ENCODE data around the gene PSMB4. TPM values are rescaled to one million over a fixed set of nuclear protein-coding genes. Genes with fewer than 3 reads are reported as not detected.
A peak's percentile ranks its signal among the peaks of the same experiment; 100 is the strongest.
"Not testable (repeated sequence)": the region's sequence is repeated elsewhere in the genome, so short reads cannot be mapped to it uniquely, and the experiment has no call there.

Gene PSMB4
- 100 to 1,000 TPM; 192 to 245 (median 232) TPM for total RNA-seq

- WGBS, 2 donors (ENCODE audit: low coverage in 1 of 2), result 0 to 1% methylated on average over 23 to 34 of the region's 63 CpGs
- Histone ChIP-seq H3K36me3 (peaks cover 0 to 43% of the 10 kb centered on the region in 2 donors), H3K4me1 (peaks cover 6 to 29% (median 11%) of the 10 kb centered on the region in 3 donors), H3K27me3 (no peaks in the 10 kb centered on the region), H3K27ac (peak within 1 kb of the TSS; percentile 88 to 95 (median 92)), H3K9me3 (no peaks in the 10 kb centered on the region), H3K4me3 (peak within 1 kb of the TSS; percentile 86 to 90)
- ATAC-seq, result peak; percentile 95
- TF ChIP-seq EP300 (IDR thresholded peaks at IDR 0.05) (no peak), POLR2AphosphoS5 (IDR thresholded peaks at IDR 0.05) (peak; percentile 97), POLR2A (IDR thresholded peaks at IDR 0.05) (peak; percentile 43 to 77)
- TF ChIP-seq, protein P1, sequence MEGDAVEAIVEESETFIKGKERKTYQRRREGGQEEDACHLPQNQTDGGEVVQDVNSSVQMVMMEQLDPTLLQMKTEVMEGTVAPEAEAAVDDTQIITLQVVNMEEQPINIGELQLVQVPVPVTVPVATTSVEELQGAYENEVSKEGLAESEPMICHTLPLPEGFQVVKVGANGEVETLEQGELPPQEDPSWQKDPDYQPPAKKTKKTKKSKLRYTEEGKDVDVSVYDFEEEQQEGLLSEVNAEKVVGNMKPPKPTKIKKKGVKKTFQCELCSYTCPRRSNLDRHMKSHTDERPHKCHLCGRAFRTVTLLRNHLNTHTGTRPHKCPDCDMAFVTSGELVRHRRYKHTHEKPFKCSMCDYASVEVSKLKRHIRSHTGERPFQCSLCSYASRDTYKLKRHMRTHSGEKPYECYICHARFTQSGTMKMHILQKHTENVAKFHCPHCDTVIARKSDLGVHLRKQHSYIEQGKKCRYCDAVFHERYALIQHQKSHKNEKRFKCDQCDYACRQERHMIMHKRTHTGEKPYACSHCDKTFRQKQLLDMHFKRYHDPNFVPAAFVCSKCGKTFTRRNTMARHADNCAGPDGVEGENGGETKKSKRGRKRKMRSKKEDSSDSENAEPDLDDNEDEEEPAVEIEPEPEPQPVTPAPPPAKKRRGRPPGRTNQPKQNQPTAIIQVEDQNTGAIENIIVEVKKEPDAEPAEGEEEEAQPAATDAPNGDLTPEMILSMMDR (IDR thresholded peaks at IDR 0.05), result peak in 3 of 4 experiments; percentile 45 to 50 (median 50)
Measured at GRCh38 chr1:151399324-151400171, at the start of gene PSMB4. Gene PSMB4, plus strand, starts transcription at chr1:151399573. Its CDS starts 15 bp downstream, at chr1:151399588.

DNA sequence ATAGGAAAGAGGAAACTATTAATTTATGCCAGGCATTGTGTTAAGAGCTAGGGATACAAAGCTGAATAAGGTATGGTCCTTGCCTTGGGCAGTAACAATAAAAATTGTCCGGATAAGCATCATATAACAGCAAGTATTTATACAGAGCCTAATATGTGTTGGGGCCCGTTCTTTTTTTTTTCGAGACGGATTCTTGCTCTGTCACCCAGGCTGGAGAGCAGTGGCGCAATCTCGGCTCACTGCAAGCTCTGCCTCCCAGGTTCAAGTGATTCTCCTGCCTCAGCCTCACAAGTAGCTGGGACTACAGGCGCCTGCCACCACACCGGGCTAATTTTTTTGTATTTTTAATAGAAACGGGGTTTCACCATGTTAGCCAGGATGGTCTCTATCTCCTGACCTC, 49.0 kb upstream of the PSMB4 start:
- H3K4me3 ChIP-seq, H3K27ac ChIP-seq, H3K9me3 ChIP-seq, ATAC-seq, H3K36me3 ChIP-seq, H3K27me3 ChIP-seq: not testable (repeated sequence)
- 88 to 92% methylated on average over 6 to 9 of the region's 9 CpGs for WGBS, 2 donors (ENCODE audit: low coverage in 1 of 2)
- peaks cover 8 to 22% (median 11%) of the 10 kb centered on the region in 3 donors for H3K4me1 ChIP-seq

DNA sequence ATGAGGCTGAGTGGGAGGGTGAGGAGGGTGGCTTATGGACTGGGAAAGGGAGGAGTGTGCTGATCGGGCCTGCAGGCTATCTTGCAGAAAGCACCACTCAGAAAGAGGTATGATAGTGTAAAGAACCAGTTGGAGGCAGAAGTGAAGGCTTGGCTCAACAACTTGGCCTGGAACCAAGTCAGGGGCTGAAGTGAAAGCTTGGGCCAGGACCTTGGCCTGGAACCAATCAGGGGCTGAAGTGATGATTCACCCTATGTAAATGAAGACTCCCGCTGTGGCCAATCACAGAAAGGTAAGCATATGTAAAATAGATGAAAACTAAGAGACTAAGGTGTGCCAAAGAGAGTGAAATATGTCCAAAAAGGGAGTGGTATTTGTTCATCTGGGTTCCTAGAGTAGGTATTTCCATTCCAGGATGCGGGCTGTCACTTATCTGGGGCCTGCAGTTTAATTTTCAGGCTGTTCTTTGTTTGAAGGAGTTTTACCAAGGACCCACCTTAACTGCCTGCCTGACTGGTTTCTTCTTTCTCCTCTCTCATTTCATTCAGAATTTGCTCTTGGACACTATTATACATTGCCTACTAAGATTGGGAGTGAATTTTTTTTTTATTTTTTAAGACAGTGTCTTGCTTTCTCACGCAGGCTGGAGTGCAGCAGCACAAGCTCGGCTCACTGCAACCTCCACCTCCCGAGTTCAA, 47.2 kb upstream of the PSMB4 start:
- WGBS, 2 donors (ENCODE audit: low coverage in 1 of 2), result 94% methylated on average over 4 to 6 of the region's 6 CpGs
- TF ChIP-seq POLR2AphosphoS5 (IDR thresholded peaks at IDR 0.05), result no peak
- TF ChIP-seq POLR2A (IDR thresholded peaks at IDR 0.05), result no peak
- TF ChIP-seq, protein P1 (IDR thresholded peaks at IDR 0.05), result no peak
- no peak for TF ChIP-seq EP300 (IDR thresholded peaks at IDR 0.05)
- no peak overlapping the region for H3K27ac ChIP-seq
- no peaks in the 10 kb centered on the region for H3K27me3 ChIP-seq
- ATAC-seq, result no peak
- peaks cover 0 to 8% (median 0%) of the 10 kb centered on the region in 3 donors for H3K4me1 ChIP-seq
- no peak overlapping the region for H3K4me3 ChIP-seq
- H3K9me3 ChIP-seq, result no peaks in the 10 kb centered on the region
- no peaks in the 10 kb centered on the region for H3K36me3 ChIP-seq

DNA sequence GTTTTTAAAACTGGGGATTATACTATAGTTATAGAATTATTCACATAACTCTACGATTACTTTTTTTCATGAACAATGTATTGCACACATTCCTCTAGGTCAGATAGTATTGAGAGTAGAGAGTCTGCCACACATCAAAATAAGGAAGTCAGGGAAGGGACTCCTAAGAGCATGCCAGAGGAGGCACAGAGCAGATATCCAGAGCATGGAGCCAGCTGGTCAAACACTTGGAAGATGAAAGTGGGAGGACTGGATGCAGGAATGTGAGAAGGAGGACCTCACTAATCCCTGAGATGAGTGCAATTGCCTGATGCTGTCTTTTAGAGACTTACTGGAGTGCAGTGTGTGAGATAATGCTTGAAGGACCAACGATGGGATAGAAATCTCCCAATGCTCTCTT, 42.7 kb upstream of the PSMB4 start:
- Histone ChIP-seq H3K27ac (no peak overlapping the region), H3K4me3 (no peak overlapping the region), H3K4me1 (no peaks in the 10 kb centered on the region), H3K36me3 (no peaks in the 10 kb centered on the region), H3K27me3 (no peaks in the 10 kb centered on the region), H3K9me3 (no peaks in the 10 kb centered on the region)
- 38 to 50% methylated on average over 2 of the region's 2 CpGs for WGBS, 2 donors (ENCODE audit: low coverage in 1 of 2)
- ATAC-seq, result no peak
- TF ChIP-seq, protein P1 (IDR thresholded peaks at IDR 0.05), result no peak
- TF ChIP-seq EP300 (IDR thresholded peaks at IDR 0.05), result no peak
- TF ChIP-seq POLR2A (IDR thresholded peaks at IDR 0.05), result no peak
- no peak for TF ChIP-seq POLR2AphosphoS5 (IDR thresholded peaks at IDR 0.05)

DNA sequence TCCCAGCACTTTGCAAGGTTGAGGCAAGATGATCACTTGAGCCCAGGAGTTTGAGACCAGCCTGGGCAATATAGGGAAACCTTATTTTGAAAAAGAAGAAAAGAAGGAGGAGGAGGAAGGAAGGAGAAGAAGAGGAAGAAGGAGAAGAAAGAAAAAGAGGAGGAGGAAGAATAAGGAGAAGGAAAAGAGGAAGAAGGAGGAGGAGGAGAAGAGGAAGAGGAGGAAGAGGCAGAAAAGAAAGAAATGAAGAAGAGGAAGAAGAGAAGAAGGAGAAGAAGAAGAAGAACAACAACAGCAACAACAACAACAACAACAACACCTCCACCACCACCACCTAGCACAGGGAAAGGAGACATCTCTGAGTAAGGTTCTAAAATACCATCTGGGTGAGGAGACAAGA, 37.5 kb upstream of the PSMB4 start:
- Histone ChIP-seq H3K36me3 (peaks cover 0 to 47% of the 10 kb centered on the region in 2 donors), H3K27me3 (no peaks in the 10 kb centered on the region), H3K27ac (no peak overlapping the region), H3K4me1 (no peaks in the 10 kb centered on the region), H3K9me3 (peaks cover 0 to 4% (median 0%) of the 10 kb centered on the region in 3 donors), H3K4me3 (no peak overlapping the region)
- no peak for ATAC-seq
- no peak for TF ChIP-seq POLR2A (IDR thresholded peaks at IDR 0.05)
- no peak for TF ChIP-seq EP300 (IDR thresholded peaks at IDR 0.05)
- TF ChIP-seq, protein P1 (IDR thresholded peaks at IDR 0.05), result no peak
- TF ChIP-seq POLR2AphosphoS5 (IDR thresholded peaks at IDR 0.05), result no peak

All from gastroesophageal sphincter (tissue), 4 donors.